Left ventricle myocardium superior (tissue), 1 donor: ENCODE data around the gene SORCS2. TPM values are rescaled to one million over a fixed set of nuclear protein-coding genes. Genes with fewer than 3 reads are reported as not detected.
A peak's percentile ranks its signal among the peaks of the same experiment; 100 is the strongest.

Experiments
- ATAC-seq: fragments of 200-7000 bp; cut with Tn5 transposase; one replicate; pipeline ENCODE4 v1.9.1; 2020; ENCODE audit warnings: mild to moderate bottlenecking, moderate library complexity
- DNase-seq: peaks from one replicate; pipeline ENCODE4 v3.0.0-alpha.2; 2020
- intact Hi-C: fragments of 100-400 bp; cut with micrococcal nuclease; formaldehyde crosslinking; loops from one replicate; pipeline ENCODE4 v1.11.0; 2022
- total RNA-seq: library from RNA; stranded (reverse); fragmentation: NEBNext Ultra II Directional; extraction: Animal tissue kit (Norgen Biotek cat#: 25700); gene quantifications from one replicate; pipeline ENCODE4 v1.2.1, GENCODE V29; 2021
- donor health status: DM: no; HTN: yes; CAD: no; lungs with severe emphysema.

The SORCS2 gene
- total RNA-seq, 1 donor from 2014 or later: 1.5 TPM

DNA sequence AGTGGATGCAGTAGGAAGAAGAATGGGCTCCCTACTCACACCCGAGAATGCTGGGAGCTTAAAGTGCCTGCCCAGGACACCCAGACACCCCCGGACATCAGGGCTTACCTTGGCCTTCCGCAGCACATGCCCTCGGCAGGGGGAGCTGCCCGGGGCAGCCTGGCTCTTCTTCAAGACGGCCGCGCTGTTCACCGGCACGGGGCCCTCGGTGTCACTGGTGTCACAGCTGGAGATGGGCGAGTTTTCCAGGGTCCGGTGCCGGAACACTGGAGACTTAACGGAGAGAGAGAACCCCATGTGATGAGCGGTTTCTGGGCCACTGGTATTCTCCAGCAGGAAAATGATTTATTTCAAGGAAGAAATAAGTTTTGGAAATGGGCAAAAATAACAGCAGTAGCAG is 576.4 kb downstream of the SORCS2 start:
- DNase-seq (no peak), ATAC-seq (no peak)
- intact Hi-C loops: no loop called here

DNA sequence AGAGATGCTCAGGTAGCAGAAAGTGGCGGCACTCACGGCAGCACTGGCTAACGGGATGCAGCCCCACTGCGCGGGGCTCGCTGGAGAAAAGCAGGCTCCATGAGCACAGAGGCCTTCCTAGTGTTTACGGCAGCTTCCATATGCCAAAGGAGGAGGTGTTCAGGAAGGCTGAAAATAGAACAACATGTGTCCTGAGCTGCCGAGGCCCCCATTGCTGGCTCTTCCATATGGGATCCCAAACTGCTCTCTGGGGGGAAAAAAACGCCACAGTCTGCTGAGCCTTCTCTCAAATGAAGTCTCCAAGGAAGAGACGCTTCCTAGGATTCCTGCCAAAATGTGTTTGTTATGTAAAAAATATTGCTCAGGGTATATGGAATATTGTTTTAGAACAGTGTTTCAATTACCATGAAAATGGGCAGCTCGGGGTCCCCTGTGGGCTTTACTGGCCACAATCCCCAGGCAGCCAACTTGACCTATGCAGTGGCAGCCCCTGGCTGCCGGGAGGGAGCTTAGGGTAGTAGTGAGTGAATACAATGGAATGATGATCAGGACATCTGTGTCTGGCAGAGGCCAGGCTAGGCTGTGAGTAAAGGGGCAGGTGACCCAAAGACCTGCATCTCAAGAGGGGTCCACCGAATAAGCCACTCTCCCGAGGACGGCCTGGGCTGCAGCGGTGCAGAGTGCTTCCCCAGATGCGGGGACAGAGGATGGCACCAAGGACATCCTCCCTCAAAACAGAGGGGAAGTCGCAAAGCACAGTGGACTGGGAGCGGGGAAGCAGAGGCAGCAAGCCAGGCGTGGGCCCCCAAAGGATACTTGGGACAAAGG is 577.3 kb downstream of the SORCS2 start:
- intact Hi-C loops: no loop called here
- DNase-seq (no peak), ATAC-seq (no peak)

DNA sequence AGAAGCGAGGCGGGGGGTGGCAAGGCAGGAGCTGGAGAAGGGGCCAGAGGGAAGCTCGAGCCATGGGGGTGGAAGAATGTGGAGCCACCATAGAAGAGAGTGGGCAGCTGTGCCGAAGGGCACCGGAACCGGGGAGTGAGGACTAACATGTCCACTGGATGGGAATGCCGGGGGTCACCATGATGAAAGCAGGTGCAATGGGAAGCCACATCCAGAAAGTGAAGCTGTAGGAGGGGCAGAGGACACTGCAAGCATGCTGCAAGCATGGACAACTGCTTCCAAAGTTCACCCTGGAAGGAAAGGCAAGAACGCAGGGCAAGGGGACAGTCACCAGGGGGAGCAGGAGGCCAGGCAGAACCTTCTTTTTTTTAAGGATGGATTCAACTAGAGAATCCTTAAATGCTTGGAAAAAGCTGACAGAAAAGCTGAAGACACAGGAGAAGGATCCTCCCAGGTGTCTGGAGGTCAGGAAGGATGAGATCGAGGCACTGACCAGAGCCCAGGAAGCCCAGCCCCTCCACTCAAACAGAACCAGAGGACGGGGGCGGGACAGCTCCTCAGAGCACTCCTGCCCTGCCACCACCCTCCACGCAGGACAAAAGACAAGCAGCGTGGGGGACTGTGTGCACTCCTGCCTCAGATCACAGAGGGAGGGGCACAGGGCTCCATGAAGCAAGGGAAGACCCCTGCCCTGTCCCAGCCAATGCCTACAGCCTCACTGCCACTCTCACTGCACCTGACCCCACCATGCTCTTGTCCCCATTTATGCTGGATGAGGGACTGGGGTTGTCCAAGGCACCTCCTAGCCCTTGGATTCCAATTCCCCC is 578.1 kb downstream of the SORCS2 start:
- intact Hi-C loops: no loop called here
- no peak for DNase-seq
- peak; percentile 19 for ATAC-seq

DNA sequence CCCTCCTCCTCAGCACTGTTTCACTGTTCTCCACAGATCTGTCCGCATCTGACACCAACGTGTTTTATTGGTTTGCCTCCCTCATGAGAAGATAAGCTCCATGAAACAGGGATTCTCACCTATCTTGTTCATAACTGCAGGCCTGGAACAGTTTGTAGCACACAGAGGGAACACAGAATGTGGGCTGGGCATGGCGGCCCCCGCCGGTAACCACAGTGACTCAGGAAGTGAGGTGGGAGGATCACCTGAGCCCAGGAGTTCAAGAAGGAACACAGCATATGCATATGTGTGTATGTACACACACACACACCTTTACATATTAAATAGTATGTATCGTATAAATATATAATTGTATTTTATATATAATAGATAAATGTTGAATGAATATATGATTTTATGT is 578.7 kb downstream of the SORCS2 start:
- ATAC-seq: no peak
- intact Hi-C loops: no loop called here
- no peak for DNase-seq

GRCh38 chr4:7771541-7772507 is 579.5 kb downstream of the SORCS2 start:
- intact Hi-C loops: no loop called here
- ATAC-seq (no peak), DNase-seq (no peak)

DNA sequence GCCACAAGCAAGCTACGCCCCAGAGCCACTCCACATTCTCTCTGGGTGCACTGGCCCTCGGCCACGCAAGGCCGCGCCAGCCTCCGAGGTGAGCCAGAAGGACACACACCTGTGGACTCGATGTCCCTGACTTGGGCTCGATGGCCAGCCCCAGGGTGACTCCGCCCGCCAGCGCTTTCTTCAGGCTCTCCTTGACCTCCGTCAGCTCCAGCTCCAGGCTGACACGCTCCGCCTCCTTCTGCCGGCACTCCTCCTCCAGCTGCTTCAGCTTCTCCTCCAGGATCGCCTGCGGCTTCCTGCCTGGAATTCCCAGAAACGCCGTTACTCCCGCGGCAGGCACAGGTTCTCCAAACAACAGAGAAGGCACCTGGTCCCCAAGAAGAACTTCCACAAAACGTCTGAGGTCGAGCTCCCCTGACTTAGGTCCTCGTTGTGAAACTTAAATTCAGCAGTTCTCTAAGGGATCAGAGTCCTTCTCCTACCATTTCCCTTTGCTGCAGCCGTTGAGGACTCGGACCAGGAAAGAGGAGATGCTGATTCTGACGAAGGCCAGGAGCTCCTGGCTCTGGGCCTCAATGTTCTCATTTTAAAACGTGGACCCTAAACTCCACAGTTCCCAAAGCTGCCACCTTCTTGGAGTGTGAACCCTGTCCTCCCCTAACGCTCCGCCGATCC is 580.5 kb downstream of the SORCS2 start:
- DNase-seq: peak; percentile 73
- ATAC-seq: peak; percentile 69
- intact Hi-C loops: no loop called here

GRCh38 chr4:7773401-7774180 is 581.3 kb downstream of the SORCS2 start:
- ATAC-seq (no peak), DNase-seq (no peak)
- intact Hi-C loops: no loop called here

GRCh38 chr4:7774301-7775294 is 582.3 kb downstream of the SORCS2 start:
- intact Hi-C loops: no loop called here
- DNase-seq: no peak
- no peak for ATAC-seq

DNA sequence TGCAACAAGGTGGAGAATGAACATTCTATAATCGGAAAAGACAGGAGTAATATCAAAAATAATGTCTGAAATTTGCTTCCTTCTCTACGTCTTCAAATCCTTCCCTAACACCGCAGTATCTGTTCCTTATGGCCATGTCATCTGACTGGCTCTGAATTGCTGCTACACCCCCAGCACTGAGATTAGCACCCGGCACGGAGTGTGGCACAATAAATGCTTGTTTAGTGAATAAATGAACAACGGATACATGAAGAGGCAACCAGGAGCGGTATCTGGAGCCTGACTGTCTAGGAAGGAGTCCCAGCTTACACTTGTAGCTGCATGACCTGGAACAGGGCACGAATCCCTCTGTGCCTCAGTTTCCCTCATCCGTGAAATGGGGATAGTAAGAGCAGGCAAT is 583.1 kb downstream of the SORCS2 start:
- DNase-seq (no peak), ATAC-seq (no peak)
- intact Hi-C loops: no loop called here

GRCh38 chr4:7777017-7777710 is 584.8 kb downstream of the SORCS2 start:
- DNase-seq (no peak), ATAC-seq (no peak)
- intact Hi-C loops: no loop called here

DNA sequence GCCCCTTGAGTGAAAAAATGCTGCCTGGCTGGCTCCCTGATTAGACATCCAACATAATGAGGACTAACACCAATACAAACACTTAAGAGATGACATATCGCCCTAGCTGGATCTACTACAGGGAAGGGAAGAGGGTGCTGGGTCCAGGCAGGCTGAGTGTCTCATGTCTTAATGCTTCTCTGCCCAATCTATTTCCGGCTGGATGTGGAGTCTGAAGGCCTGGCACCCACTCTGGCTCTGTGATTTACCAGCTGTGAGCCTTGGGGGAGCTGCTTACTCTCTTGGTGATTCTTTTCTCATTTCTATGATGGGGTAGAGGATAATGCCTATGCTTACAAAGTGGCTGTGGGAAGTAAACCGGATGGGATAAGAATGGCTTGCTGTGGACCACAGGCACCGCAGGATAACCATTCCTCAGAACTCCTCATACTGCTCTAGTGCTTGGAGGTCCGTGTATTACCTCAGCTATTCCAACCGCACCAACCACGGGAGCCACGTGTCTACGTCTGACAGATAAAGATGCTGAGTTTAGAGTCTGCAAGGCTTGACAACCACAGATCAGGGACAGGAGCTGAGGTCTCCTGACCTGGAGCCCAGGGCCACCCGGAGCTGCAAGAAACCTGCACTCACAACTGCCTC is 585.7 kb downstream of the SORCS2 start:
- intact Hi-C loops: no loop called here
- DNase-seq: no peak
- ATAC-seq: no peak

DNA sequence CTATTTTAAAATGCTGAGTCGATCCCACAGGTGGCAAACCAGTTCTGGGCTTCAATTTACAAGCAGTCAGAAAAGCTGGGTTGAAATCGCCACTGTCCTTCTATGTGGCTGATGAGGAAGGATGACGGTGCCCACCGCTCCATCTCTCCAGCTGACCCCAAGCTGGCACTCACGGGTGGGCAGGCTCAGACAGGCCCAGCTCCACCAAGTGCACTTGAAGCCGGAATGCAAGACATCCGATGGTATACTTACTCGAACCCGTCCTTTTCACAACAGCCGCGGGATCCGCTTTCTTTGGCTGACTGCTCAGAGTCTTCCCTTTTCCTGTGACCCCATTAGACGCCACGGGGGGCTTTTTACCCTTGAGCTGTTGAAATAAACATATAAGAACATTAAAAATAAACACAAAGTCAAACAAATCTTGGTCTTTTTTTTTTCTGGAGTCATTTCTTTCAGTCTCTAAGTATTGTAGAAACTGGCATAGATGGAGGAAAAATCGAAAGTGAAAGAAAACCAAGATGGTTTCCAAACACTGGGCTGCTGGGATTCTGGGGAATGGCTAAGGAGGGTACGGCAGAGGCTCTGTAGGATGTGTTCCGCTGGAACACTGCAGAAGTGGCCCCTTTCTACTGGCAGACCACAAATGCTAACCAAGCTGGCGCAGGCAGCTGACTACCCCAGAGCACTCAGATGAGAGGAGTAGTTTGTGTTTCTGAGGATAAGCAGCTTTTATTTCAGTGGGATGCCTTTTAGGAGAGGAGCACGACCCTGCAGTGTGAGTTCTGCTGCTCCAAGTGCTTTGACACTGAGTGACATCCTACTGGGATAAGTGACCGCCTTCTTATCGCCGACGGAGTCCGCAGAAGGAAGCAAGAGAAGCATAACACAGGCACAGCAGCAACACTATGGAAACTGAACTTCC is 586.4 kb downstream of the SORCS2 start:
- ATAC-seq (no peak), DNase-seq (no peak)
- intact Hi-C loops: no loop called here

GRCh38 chr4:7779432-7779768 is 587.1 kb downstream of the SORCS2 start:
- intact Hi-C loops: no loop called here
- ATAC-seq (peak; percentile 35), DNase-seq (no peak)

DNA sequence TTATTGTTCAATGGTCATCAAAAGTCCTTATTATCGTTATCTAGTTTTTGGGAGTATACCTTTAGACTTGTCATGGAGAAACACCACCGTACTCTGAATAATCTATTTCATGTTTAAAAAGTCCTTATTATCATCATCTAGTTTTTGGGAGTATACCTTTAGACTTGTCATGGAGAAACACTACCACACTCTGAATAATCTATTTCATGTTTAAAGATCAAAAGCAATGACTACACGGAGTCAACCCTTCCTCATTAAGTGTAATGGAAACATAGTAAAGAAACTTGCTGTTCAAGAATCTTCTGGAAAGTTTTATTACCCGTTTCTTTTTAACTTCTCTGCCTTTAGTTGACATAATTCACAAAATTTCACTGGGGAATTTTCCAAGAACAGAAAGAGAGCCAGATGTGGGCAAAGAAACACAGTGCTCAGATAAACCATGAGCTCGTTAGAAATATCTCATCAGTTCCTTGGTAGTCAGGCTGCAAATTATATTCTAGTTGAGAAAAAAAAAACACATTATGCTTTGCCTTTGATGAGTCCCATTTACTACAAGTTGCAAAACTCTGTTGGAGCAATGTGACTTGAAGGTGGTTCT is 588.5 kb downstream of the SORCS2 start:
- DNase-seq (no peak), ATAC-seq (no peak)
- intact Hi-C loops: no loop called here

DNA sequence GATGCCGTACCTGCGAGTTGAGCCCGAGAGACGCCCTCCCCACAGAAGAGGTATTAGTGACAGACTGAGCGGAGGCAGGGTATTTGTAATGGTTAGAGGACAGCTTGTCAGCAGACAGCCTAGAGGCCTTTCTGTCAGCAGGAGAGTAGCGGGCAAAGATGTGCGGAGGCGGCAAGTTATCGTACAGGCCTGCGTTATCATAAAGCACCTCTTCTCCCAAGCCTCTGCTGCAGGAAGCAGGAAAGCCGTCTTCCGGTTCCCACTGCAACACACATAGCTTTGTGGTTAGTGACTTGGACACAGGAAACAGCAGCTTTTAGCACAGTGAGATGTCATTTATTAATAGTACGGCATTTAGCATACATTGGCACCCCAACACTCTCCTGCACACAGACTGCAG is 589.0 kb downstream of the SORCS2 start:
- DNase-seq (no peak), ATAC-seq (peak; percentile 62)
- intact Hi-C loops: no loop called here
